HUES48 (cell line): ENCODE results near the gene ARHGAP40.

Experiments used
- H3K27ac ChIP-seq: one replicate; pipeline ENCODE4 v1.7.0; 2013; ENCODE audit warnings: low read depth, low read length, inconsistent platforms
- H3K27me3 ChIP-seq: 2 replicates; pipeline ENCODE4 v1.6.1; 2013; ENCODE audit warnings: mild to moderate bottlenecking, low read length; ENCODE audit not compliant: control insufficient read depth, insufficient read depth
- H3K36me3 ChIP-seq: 2 replicates; pipeline ENCODE4 v1.6.1; 2013; ENCODE audit warnings: low read length; ENCODE audit not compliant: control insufficient read depth, insufficient read depth
- H3K4me1 ChIP-seq: 2 replicates; pipeline ENCODE4 v1.6.1; 2013; ENCODE audit warnings: mild to moderate bottlenecking, low read length; ENCODE audit not compliant: control insufficient read depth, insufficient read depth
- H3K4me3 ChIP-seq: 2 replicates; pipeline ENCODE4 v1.5.1; 2013; ENCODE audit warnings: mild to moderate bottlenecking, low read depth, low read length
- H3K9ac ChIP-seq: 2 replicates; pipeline ENCODE4 v1.6.1; 2013; ENCODE audit warnings: mild to moderate bottlenecking, low read depth, low read length, moderate library complexity
- H3K9me3 ChIP-seq: 2 replicates; pipeline ENCODE4 v1.6.1; 2013; ENCODE audit warnings: low read length; ENCODE audit not compliant: control insufficient read depth, insufficient read depth

The ARHGAP40 gene

GRCh38 chr20:38573413-38573812, 28.2 kb upstream of the ARHGAP40 start:
- no peaks in the 10 kb centered on the region for H3K9me3 ChIP-seq
- no peak overlapping the region for H3K4me3 ChIP-seq
- H3K27me3 ChIP-seq: no peaks in the 10 kb centered on the region
- H3K36me3 ChIP-seq: peaks cover 63% of the 10 kb centered on the region
- no peaks in the 10 kb centered on the region for H3K4me1 ChIP-seq
- H3K9ac ChIP-seq: no peak overlapping the region
- no peak overlapping the region for H3K27ac ChIP-seq

- no peak overlapping the region for H3K4me3 ChIP-seq
- no peaks in the 10 kb centered on the region for H3K9me3 ChIP-seq
Observed at GRCh38 chr20:38579219-38579910, 22.2 kb upstream of the ARHGAP40 start.

GRCh38 chr20:38579921-38580320, 21.7 kb upstream of the ARHGAP40 start:
- Histone ChIP-seq H3K27ac (no peak overlapping the region), H3K9ac (no peak overlapping the region), H3K36me3 (peaks cover 16% of the 10 kb centered on the region), H3K9me3 (no peaks in the 10 kb centered on the region), H3K4me1 (no peaks in the 10 kb centered on the region; the same call in 1 of the 2 replicates), H3K4me3 (no peak overlapping the region), H3K27me3 (no peaks in the 10 kb centered on the region)

More at GRCh38 chr20:38579219-38579910, 22.2 kb upstream of the ARHGAP40 start:
- no peak overlapping the region for H3K9ac ChIP-seq
- H3K27ac ChIP-seq: no peak overlapping the region
- peaks cover 22% of the 10 kb centered on the region for H3K36me3 ChIP-seq
- H3K27me3 ChIP-seq: no peaks in the 10 kb centered on the region
- no peaks in the 10 kb centered on the region; the same call in 1 of the 2 replicates for H3K4me1 ChIP-seq

- H3K4me1 ChIP-seq: no peaks in the 10 kb centered on the region; the same call in 1 of the 2 replicates
- no peaks in the 10 kb centered on the region for H3K27me3 ChIP-seq
- no peak within 1 kb of the TSS for H3K27ac ChIP-seq
- H3K9me3 ChIP-seq: no peaks in the 10 kb centered on the region
- H3K4me3 ChIP-seq: no peak within 1 kb of the TSS
- no peak within 1 kb of the TSS for H3K9ac ChIP-seq
- H3K36me3 ChIP-seq: peaks cover 5% of the 10 kb centered on the region
Observed at GRCh38 chr20:38581013-38581412, 20.6 kb upstream of the ARHGAP40 start, which contains the start of gene ADIG. ADIG (plus strand) TSS chr20:38581197; CDS start chr20:38581251, 54 bp downstream.

- Histone ChIP-seq H3K4me3 (no peak overlapping the region), H3K36me3 (no peaks in the 10 kb centered on the region), H3K9ac (no peak overlapping the region), H3K9me3 (no peaks in the 10 kb centered on the region), H3K4me1 (no peaks in the 10 kb centered on the region; the same call in 1 of the 2 replicates), H3K27me3 (no peaks in the 10 kb centered on the region), H3K27ac (no peak overlapping the region)
Observed at GRCh38 chr20:38581830-38582358, 19.7 kb upstream of the ARHGAP40 start.

- Histone ChIP-seq H3K9me3 (no peaks in the 10 kb centered on the region), H3K4me1 (no peaks in the 10 kb centered on the region; the same call in 1 of the 2 replicates), H3K4me3 (no peak overlapping the region), H3K36me3 (no peaks in the 10 kb centered on the region), H3K27me3 (no peaks in the 10 kb centered on the region), H3K27ac (no peak overlapping the region), H3K9ac (no peak overlapping the region)
Observed at GRCh38 chr20:38583306-38583705, 18.3 kb upstream of the ARHGAP40 start.

- Histone ChIP-seq H3K4me3 (no peak overlapping the region), H3K27me3 (no peaks in the 10 kb centered on the region), H3K9ac (no peak overlapping the region), H3K4me1 (no peaks in the 10 kb centered on the region; the same call in 1 of the 2 replicates), H3K27ac (no peak overlapping the region), H3K36me3 (no peaks in the 10 kb centered on the region), H3K9me3 (no peaks in the 10 kb centered on the region)
Observed at GRCh38 chr20:38584099-38584763, 17.4 kb upstream of the ARHGAP40 start.

GRCh38 chr20:38585404-38586180, 16.0 kb upstream of the ARHGAP40 start:
- Histone ChIP-seq H3K4me3 (no peak overlapping the region), H3K27ac (no peak overlapping the region), H3K27me3 (no peaks in the 10 kb centered on the region), H3K9me3 (no peaks in the 10 kb centered on the region), H3K4me1 (peaks cover 3% of the 10 kb centered on the region; the same call in 1 of the 2 replicates), H3K36me3 (no peaks in the 10 kb centered on the region), H3K9ac (no peak overlapping the region)

GRCh38 chr20:38586181-38586525, 15.5 kb upstream of the ARHGAP40 start:
- Histone ChIP-seq H3K27me3 (no peaks in the 10 kb centered on the region), H3K9me3 (no peaks in the 10 kb centered on the region), H3K9ac (no peak overlapping the region), H3K4me1 (peaks cover 7% of the 10 kb centered on the region; the same call in 1 of the 2 replicates), H3K4me3 (no peak overlapping the region), H3K36me3 (no peaks in the 10 kb centered on the region), H3K27ac (no peak overlapping the region)

- H3K4me3 ChIP-seq: no peak overlapping the region
- H3K9me3 ChIP-seq: no peaks in the 10 kb centered on the region
Observed at GRCh38 chr20:38588303-38588702, 13.3 kb upstream of the ARHGAP40 start.

More at GRCh38 chr20:38588303-38588702, 13.3 kb upstream of the ARHGAP40 start:
- H3K27ac ChIP-seq: no peak overlapping the region
- H3K4me1 ChIP-seq: peaks cover 14% of the 10 kb centered on the region
- H3K36me3 ChIP-seq: no peaks in the 10 kb centered on the region
- H3K9ac ChIP-seq: no peak overlapping the region
- H3K27me3 ChIP-seq: no peaks in the 10 kb centered on the region
